Renal cortex interstitium (tissue), 11 donors: ENCODE results near the gene DNAH14. TPM values are rescaled to one million over a fixed set of nuclear protein-coding genes. Genes with fewer than 3 reads are reported as not detected.
"Not testable (repeated sequence)": the region's sequence is repeated elsewhere in the genome, so short reads cannot be mapped to it uniquely, and the experiment has no call there.

Experiments
- DNase-seq, 11 donors: peaks; one replicate each; pipeline ENCODE4 v3.0.0-alpha.2; 2013; ENCODE audit warnings: low read depth in 9 of 11, low spot score in 4 of 11; ENCODE audit errors: extremely low read depth in 1 of 11
- polyA plus RNA-seq, 3 donors: library from polyadenylated mRNA; unstranded; fragments of 120-200 nt; gene quantifications; one replicate each; pipeline ENCODE4 v1.2.1, GENCODE V29; 2013; ENCODE audit not compliant: insufficient read length in 3 of 3

Gene DNAH14
- polyA plus RNA-seq, 3 donors, result 16.8 to 19.5 (median 16.8) TPM

- DNase-seq, result no peak
These were observed 370.9 kb downstream of the DNAH14 start for GRCh38 chr1:225300381-225300780.

GRCh38 chr1:225304996-225305395 lies 375.5 kb downstream of the DNAH14 start:
- no peak for DNase-seq

GRCh38 chr1:225310544-225310943 lies 381.1 kb downstream of the DNAH14 start:
- not testable (repeated sequence) for DNase-seq

GRCh38 chr1:225318706-225319575 lies 389.5 kb downstream of the DNAH14 start:
- peak; percentile 18 to 51 (median 25) for DNase-seq

GRCh38 chr1:225319871-225320270 lies 390.4 kb downstream of the DNAH14 start:
- no peak for DNase-seq

- no peak for DNase-seq
These were observed 392.3 kb downstream of the DNAH14 start for GRCh38 chr1:225321784-225322183.

GRCh38 chr1:225329041-225329440 lies 399.6 kb downstream of the DNAH14 start:
- DNase-seq, result no peak

GRCh38 chr1:225329996-225330395 lies 400.5 kb downstream of the DNAH14 start:
- DNase-seq, result not testable (repeated sequence)

GRCh38 chr1:225332686-225333085 lies 403.2 kb downstream of the DNAH14 start:
- DNase-seq, result no peak

GRCh38 chr1:225335098-225335778 lies 405.8 kb downstream of the DNAH14 start:
- not testable (repeated sequence) for DNase-seq

GRCh38 chr1:225338545-225338944 lies 409.1 kb downstream of the DNAH14 start:
- DNase-seq, result no peak

- no peak for DNase-seq
These were observed 412.2 kb downstream of the DNAH14 start for GRCh38 chr1:225341642-225342041.

- no peak for DNase-seq
These were observed 413.2 kb downstream of the DNAH14 start for GRCh38 chr1:225342695-225343094.

- DNase-seq, result no peak
These were observed 414.1 kb downstream of the DNAH14 start for GRCh38 chr1:225343618-225344017.

GRCh38 chr1:225347123-225347683 lies 417.7 kb downstream of the DNAH14 start:
- DNase-seq, result no peak

GRCh38 chr1:225348400-225348799 lies 418.9 kb downstream of the DNAH14 start:
- no peak for DNase-seq

- DNase-seq, result no peak
These were observed 420.4 kb downstream of the DNAH14 start for GRCh38 chr1:225349826-225350225.

- DNase-seq, result no peak
These were observed 421.4 kb downstream of the DNAH14 start for GRCh38 chr1:225350872-225351271.

GRCh38 chr1:225354906-225355305 lies 425.4 kb downstream of the DNAH14 start:
- no peak for DNase-seq

GRCh38 chr1:225355863-225356262 lies 426.4 kb downstream of the DNAH14 start:
- DNase-seq, result no peak
